H1 (cell line): ENCODE results near the gene TIMM8A. TPM values are rescaled to one million over a fixed set of nuclear protein-coding genes. Genes with fewer than 3 reads are reported as not detected.

Experiments used
- ATF3 ChIP-seq: IDR thresholded peaks from 2 replicates; pipeline ENCODE4 v1.6.1; 2011; ENCODE audit warnings: low read depth, mild to moderate bottlenecking, low read length; ENCODE audit not compliant: insufficient read depth
- CTCF ChIP-seq, 3 experiments: IDR thresholded peaks; 1 replicate in 2 of 3; 2 replicates in 1 of 3; pipeline versions ENCODE4 v1.5.1 to v1.6.1; 2011; ENCODE audit warnings: low read length in 3 of 3, mild to moderate bottlenecking in 3 of 3, inconsistent platforms in 2 of 3, low read depth in 1 of 3, moderate library complexity in 1 of 3; ENCODE audit not compliant: insufficient read depth in 1 of 3; ENCODE audit errors: control extremely low read depth in 1 of 3
- SP2 ChIP-seq: IDR thresholded peaks from 2 replicates; pipeline ENCODE4 v1.6.1; 2012; ENCODE audit warnings: mild to moderate bottlenecking, low read length, inconsistent platforms
- SP4 ChIP-seq: IDR thresholded peaks from 2 replicates; pipeline ENCODE4 v1.6.1; 2012; ENCODE audit warnings: low read length, inconsistent platforms
- polyA plus RNA-seq, 7 experiments: library from polyadenylated mRNA; depleted of rRNA in 3 of 7; stranded (reverse) in 5 of 7; unstranded in 2 of 7; fragments of >200 nt in 5 of 7; fragments of 200-250 nt in 2 of 7; gene quantifications; 1 replicate in 5 of 7; 2 replicates in 1 of 7; 4 replicates in 1 of 7; pipeline versions ENCODE4 v1.2.1 to v1.2.3, GENCODE V29; 2011 to 2013; ENCODE audit warnings: missing spikeins in 2 of 7, mixed read lengths in 2 of 7
- total RNA-seq: library from RNA; stranded (reverse); fragmentation: NEBNext Ultra II Directional; extraction: Animal tissue kit (Norgen Biotek cat#: 25700); gene quantifications from 2 replicates; pipeline ENCODE4 v1.2.1, GENCODE V29; 2021

The TIMM8A gene
- total and polyA plus RNA-seq, 2 of the 8 experiments (the other 6 are each of a cell fraction or from before 2014, with no cell fraction given) = 16.1 to 38.1 TPM

GRCh38 chrX:101362116-101362515 lies 13.6 kb upstream of the TIMM8A start (continued):
- TF ChIP-seq CTCF (IDR thresholded peaks at IDR 0.05; ENCODE audit: control extremely low read depth in 1 of 3, insufficient read depth in 1 of 3, low read depth in 1 of 3, low read length in 3 of 3) (no peak), ATF3 (no peak), SP4 (no peak), SP2 (no peak)
